Activated CD8-positive, alpha-beta memory T cell treated with anti-CD3 and anti-CD28 coated beads for 4 hours (primary cell): ENCODE measurements around the gene ZNF385B.
"Not testable (repeated sequence)": the region's sequence is repeated elsewhere in the genome, so short reads cannot be mapped to it uniquely, and the experiment has no call there.

ENCODE experiments used
- DNase-seq, 2 donors: peaks; one replicate each; pipeline ENCODE4 v3.0.0-alpha.2; 2020; ENCODE audit warnings: low read depth in 2 of 2

The ZNF385B gene

GRCh38 chr2:179802051-179802882 is 59.1 kb downstream of the ZNF385B start:
- no peak for DNase-seq

- DNase-seq, result no peak
Observed at GRCh38 chr2:179800776-179801175, 60.6 kb downstream of the ZNF385B start.

- no peak for DNase-seq
Observed at GRCh38 chr2:179796213-179797007, 65.0 kb downstream of the ZNF385B start.

GRCh38 chr2:179793902-179794301 is 67.5 kb downstream of the ZNF385B start:
- DNase-seq, result no peak

GRCh38 chr2:179793238-179793637 is 68.2 kb downstream of the ZNF385B start:
- no peak for DNase-seq

- DNase-seq, result no peak
Observed at GRCh38 chr2:179790235-179791217, 70.9 kb downstream of the ZNF385B start.

- DNase-seq, result no peak
Observed at GRCh38 chr2:179788104-179788503, 73.3 kb downstream of the ZNF385B start.

- DNase-seq, result no peak
Observed at GRCh38 chr2:179787601-179788000, 73.8 kb downstream of the ZNF385B start.

GRCh38 chr2:179785902-179786301 is 75.5 kb downstream of the ZNF385B start:
- no peak for DNase-seq

GRCh38 chr2:179782346-179782745 is 79.1 kb downstream of the ZNF385B start:
- not testable (repeated sequence) for DNase-seq

- no peak for DNase-seq
Observed at GRCh38 chr2:179773986-179774385, 87.4 kb downstream of the ZNF385B start.

- DNase-seq, result no peak
Observed at GRCh38 chr2:179772346-179772745, 89.1 kb downstream of the ZNF385B start.

- no peak for DNase-seq
Observed at GRCh38 chr2:179771791-179772190, 89.6 kb downstream of the ZNF385B start.

- no peak for DNase-seq
Observed at GRCh38 chr2:179770029-179770428, 91.4 kb downstream of the ZNF385B start.

- no peak for DNase-seq
Observed at GRCh38 chr2:179769323-179769722, 92.1 kb downstream of the ZNF385B start.

- no peak for DNase-seq
Observed at GRCh38 chr2:179768765-179769164, 92.6 kb downstream of the ZNF385B start.

GRCh38 chr2:179765666-179766065 is 95.7 kb downstream of the ZNF385B start:
- no peak for DNase-seq

- no peak for DNase-seq
Observed at GRCh38 chr2:179764710-179765109, 96.7 kb downstream of the ZNF385B start.

- DNase-seq, result no peak
Observed at GRCh38 chr2:179758636-179759035, 102.8 kb downstream of the ZNF385B start.

- no peak for DNase-seq
Observed at GRCh38 chr2:179751163-179751809, 110.1 kb downstream of the ZNF385B start.

- DNase-seq, result no peak
Observed at GRCh38 chr2:179749210-179749609, 112.2 kb downstream of the ZNF385B start.
